IMR-90 (cell line): Measurements from ENCODE around the gene RXFP1. TPM values are rescaled to one million over a fixed set of nuclear protein-coding genes. Genes with fewer than 3 reads are reported as not detected.

Source experiments
- ATAC-seq: fragments of 200-7000 bp; cut with Tn5 transposase; 2 replicates; pipeline ENCODE4 v1.9.1; 2020; ENCODE audit warnings: low read depth, mild to moderate bottlenecking, moderate library complexity
- BruUV-seq: library from RNA; stranded (reverse); fragments of 400-500 nt; replicated peaks from 2 replicates; lab custom pipeline; 2021; lab: Mats Ljungman, UMichigan
- CTCF ChIA-PET: fragments of 300-600 bp; formaldehyde crosslinking; extraction: SDS; loops from one replicate; lab custom pipeline; 2021; ENCODE audit warnings: antibody characterized with exemption; lab: Yijun Ruan, JAX
- POLR2A ChIA-PET: fragments of 300-600 bp; sonication (Branson Sonifier 250); formaldehyde crosslinking; loops from one replicate; lab custom pipeline; 2022; ENCODE audit warnings: antibody characterized with exemption; ENCODE audit not compliant: unreplicated experiment; lab: Charles Lee
- DNase-seq: peaks from one replicate; pipeline ENCODE4 v3.0.0; 2013
- H2AFZ ChIP-seq: replicated peaks from 2 replicates; pipeline ENCODE3; 2013; ENCODE audit warnings: low read length, mild to moderate bottlenecking; ENCODE audit not compliant: poor library complexity
- H2AK5ac ChIP-seq: 2 replicates; pipeline ENCODE4 v1.6.1; 2013; ENCODE audit warnings: low read depth, low read length, inconsistent platforms
- H2AK9ac ChIP-seq: replicated peaks from 2 replicates; pipeline ENCODE3; 2013; ENCODE audit warnings: mild to moderate bottlenecking, low read depth, low read length, moderate library complexity; ENCODE audit not compliant: poor library complexity
- H2BK120ac ChIP-seq: 2 replicates; pipeline ENCODE4 v1.6.1; 2013; ENCODE audit warnings: low read depth, low read length, inconsistent platforms
- H2BK15ac ChIP-seq: 3 replicates; pipeline ENCODE4 v1.6.1; 2013; ENCODE audit warnings: low read depth, low read length, inconsistent platforms
- H2BK20ac ChIP-seq: 2 replicates; pipeline ENCODE4 v1.6.1; 2013; ENCODE audit warnings: low read depth, mild to moderate bottlenecking, inconsistent platforms, low read length, moderate library complexity
- H2BK5ac ChIP-seq: 2 replicates; pipeline ENCODE4 v1.6.1; 2013; ENCODE audit warnings: mild to moderate bottlenecking, low read depth, low read length, inconsistent platforms; ENCODE audit not compliant: poor library complexity, severe bottlenecking
- H3K14ac ChIP-seq: replicated peaks from 2 replicates; pipeline ENCODE4 v1.6.1; 2013; ENCODE audit warnings: low read depth, low read length, inconsistent platforms
- H3K18ac ChIP-seq: 2 replicates; pipeline ENCODE4 v1.6.1; 2013; ENCODE audit warnings: low read depth, low read length, control low read depth
- H3K23ac ChIP-seq: 2 replicates; pipeline ENCODE4 v1.6.1; 2013; ENCODE audit warnings: low read depth, low read length, inconsistent platforms
- H3K27ac ChIP-seq: 2 replicates; pipeline ENCODE4 v1.5.1; 2013; ENCODE audit warnings: mild to moderate bottlenecking, control low read depth, low read length; ENCODE audit not compliant: insufficient read depth
- H3K27me3 ChIP-seq: 2 replicates; pipeline ENCODE4 v1.6.1; 2013; ENCODE audit warnings: low read length; ENCODE audit not compliant: control insufficient read depth, insufficient read depth
- H3K36me3 ChIP-seq: 2 replicates; pipeline ENCODE4 v1.6.1; 2013; ENCODE audit warnings: low read length, mixed read lengths; ENCODE audit not compliant: control insufficient read depth, insufficient read depth
- H3K4ac ChIP-seq: 2 replicates; pipeline ENCODE4 v1.6.1; 2013; ENCODE audit warnings: low read depth, low read length, inconsistent platforms
- H3K4me1 ChIP-seq: 2 replicates; pipeline ENCODE4 v1.6.1; 2013; ENCODE audit warnings: low read length, mixed read lengths; ENCODE audit not compliant: control insufficient read depth, insufficient read depth
- H3K4me2 ChIP-seq: 2 replicates; pipeline ENCODE4 v1.6.1; 2013; ENCODE audit warnings: low read depth, mild to moderate bottlenecking, control low read depth, low read length, moderate library complexity
- H3K4me3 ChIP-seq: 2 replicates; pipeline ENCODE4 v1.5.1; 2013; ENCODE audit warnings: low read depth, mild to moderate bottlenecking, control low read depth, low read length, moderate library complexity; ENCODE audit not compliant: insufficient read depth
- H3K56ac ChIP-seq: 2 replicates; pipeline ENCODE4 v1.6.1; 2013; ENCODE audit warnings: low read length, inconsistent platforms; ENCODE audit not compliant: insufficient read depth; ENCODE audit errors: extremely low read depth
- H3K79me1 ChIP-seq, 2 experiments: 2 replicates each; pipeline ENCODE4 v1.6.1; 2013; ENCODE audit warnings: low read length in 2 of 2, inconsistent platforms in 1 of 2, low read depth in 1 of 2
- H3K9ac ChIP-seq: 2 replicates; pipeline ENCODE4 v1.6.1; 2013; ENCODE audit warnings: low read depth, low read length, control low read depth
- H3K9me1 ChIP-seq: 2 replicates; pipeline ENCODE4 v1.6.1; 2013; ENCODE audit warnings: low read length, inconsistent platforms; ENCODE audit not compliant: insufficient read depth
- H3K9me3 ChIP-seq: 2 replicates; pipeline ENCODE4 v1.6.1; 2013; ENCODE audit warnings: low read length; ENCODE audit not compliant: control insufficient read depth, insufficient read depth
- H4K20me1 ChIP-seq: 2 replicates; pipeline ENCODE4 v1.6.1; 2013; ENCODE audit warnings: low read length, inconsistent platforms; ENCODE audit not compliant: insufficient read depth
- H4K5ac ChIP-seq: 2 replicates; pipeline ENCODE4 v1.6.1; 2013; ENCODE audit warnings: mild to moderate bottlenecking, low read depth, low read length, control low read depth
- H4K8ac ChIP-seq, 2 experiments: 2 replicates each; pipeline ENCODE4 v1.6.1; 2013; ENCODE audit warnings: low read depth in 2 of 2, low read length in 2 of 2, control low read depth in 1 of 2, inconsistent platforms in 1 of 2
- H4K91ac ChIP-seq: 2 replicates; pipeline ENCODE4 v1.6.1; 2013; ENCODE audit warnings: low read depth, low read length, inconsistent platforms; ENCODE audit not compliant: insufficient read depth
- BHLHE40 ChIP-seq: fragments of 150-350 bp; IDR thresholded peaks from 2 replicates; pipeline ENCODE4 v1.6.1; 2016; ENCODE audit warnings: mild to moderate bottlenecking, low read depth, low read length
- CEBPB ChIP-seq: IDR thresholded peaks from 2 replicates; pipeline ENCODE4 v1.6.1; 2012; ENCODE audit warnings: low read depth, low read length, improper control_type of control experiment
- ELK1 ChIP-seq: fragments of 150-350 bp; IDR thresholded peaks from 2 replicates; pipeline ENCODE4 v1.6.1; 2016; ENCODE audit warnings: low read depth, mild to moderate bottlenecking, low read length, moderate library complexity, borderline replicate concordance
- FOS ChIP-seq: fragments of 150-350 bp; IDR thresholded peaks from 2 replicates; pipeline ENCODE4 v1.6.1; 2016; ENCODE audit warnings: low read depth, low read length
- MAFK ChIP-seq: IDR thresholded peaks from 2 replicates; pipeline ENCODE4 v1.6.1; 2012; ENCODE audit warnings: low read depth, low read length, improper control_type of control experiment
- MAZ ChIP-seq: IDR thresholded peaks from 2 replicates; pipeline ENCODE4 v1.6.1; 2012; ENCODE audit warnings: low read depth, mild to moderate bottlenecking, low read length, improper control_type of control experiment, moderate library complexity, borderline replicate concordance
- MXI1 ChIP-seq: IDR thresholded peaks from 2 replicates; pipeline ENCODE4 v1.6.1; 2012; ENCODE audit warnings: low read depth, mild to moderate bottlenecking, low read length, moderate library complexity, borderline replicate concordance
- NFE2L2 ChIP-seq: fragments of 150-350 bp; IDR thresholded peaks from 2 replicates; pipeline ENCODE4 v1.6.1; 2016; ENCODE audit warnings: low read depth, mild to moderate bottlenecking, low read length
- POLR2A ChIP-seq: IDR thresholded peaks from 2 replicates; pipeline ENCODE4 v1.6.1; 2012; ENCODE audit warnings: mild to moderate bottlenecking, low read depth, low read length
- RCOR1 ChIP-seq: IDR thresholded peaks from 2 replicates; pipeline ENCODE4 v1.6.1; 2012; ENCODE audit warnings: mild to moderate bottlenecking, low read length, improper control_type of control experiment; ENCODE audit not compliant: insufficient replicate concordance
- RFX5 ChIP-seq: IDR thresholded peaks from 2 replicates; pipeline ENCODE4 v1.8.0; 2012; ENCODE audit warnings: low read depth, mild to moderate bottlenecking, low read length, moderate library complexity
- WGBS, 2 experiments: methylation state at CpG; one replicate each; pipeline versions ENCODE4 v1.1.5 to v1.1.7; 2013; ENCODE audit warnings: missing lambda C conversion rate in 2 of 2; ENCODE audit not compliant: insufficient read length in 1 of 2; ENCODE audit errors: extremely low coverage in 2 of 2; 5-methylcytosine and 5-hydroxymethylcytosine counted together
- dilution Hi-C: fragments of 300-500 bp; cut with HindIII; formaldehyde crosslinking; loops from one replicate; pipeline ENCODE4 v1.14.3; 2018; ENCODE audit warnings: low sequenced_read_pairs; ENCODE audit not compliant: unreplicated experiment
- in situ Hi-C: fragments of 300-500 bp; cut with MboI; formaldehyde crosslinking; loops from 3 replicates; pipeline ENCODE4 v1.14.3; 2019; ENCODE audit warnings: low sequenced_read_pairs, inconsistent platforms, mixed read lengths
- intact Hi-C: fragments of 100-400 bp; cut with micrococcal nuclease; formaldehyde crosslinking; loops from 2 replicates; pipeline ENCODE4 v1.10.0; 2022
- polyA plus RNA-seq, 3 experiments: library from polyadenylated mRNA; depleted of rRNA; stranded (reverse); fragments of >200 nt; gene quantifications; 2 replicates each; pipeline ENCODE4 v1.2.3, GENCODE V29; 2012; ENCODE audit warnings: low replicate concordance in 1 of 3
- total RNA-seq: library from RNA; depleted of rRNA; stranded (reverse); fragments of >200 nt; gene quantifications from 2 replicates; pipeline ENCODE4 v1.2.3, GENCODE V29; 2012
- TF ChIP-seq, protein P1 (sequence below): conservative IDR thresholded peaks from 2 replicates; pipeline ENCODE4 v1.5.1; 2012; ENCODE audit warnings: mild to moderate bottlenecking, low read depth, low read length, improper control_type of control experiment
- TF ChIP-seq, protein P2 (sequence below): fragments of 150-350 bp; IDR thresholded peaks from 2 replicates; pipeline ENCODE4 v1.6.1; 2017; ENCODE audit warnings: mild to moderate bottlenecking, antibody characterized with exemption, low read length, low read depth

Gene RXFP1
- total and polyA plus RNA-seq, 2 of the 4 experiments (the other 2 are of a cell fraction): not detected

- no peaks in the 10 kb centered on the region for H3K4me1 ChIP-seq
- H3K9ac ChIP-seq: no peak overlapping the region
- H4K8ac ChIP-seq: no peak overlapping the region
- H2BK20ac ChIP-seq: no peak overlapping the region
- no peak overlapping the region for H3K27ac ChIP-seq
- dilution Hi-C loops (no loop called here), in situ Hi-C loops (loop anchor here (25.0 kb wide), 1 partner anchor 638 kb away; no protein-coding TSS in a partner anchor), intact Hi-C loops (loop anchor here (1.0 to 5.0 kb wide), 4 partner anchors 215 to 633 kb away; no protein-coding TSS in a partner anchor)
- no peak overlapping the region for H2AK9ac ChIP-seq
- no peak overlapping the region for H3K4me2 ChIP-seq
- BruUV-seq: no TSS peak
- H3K79me1 ChIP-seq: no peaks in the 10 kb centered on the region
- no peak overlapping the region for H2BK15ac ChIP-seq
- no peak overlapping the region for H2BK5ac ChIP-seq
- no peaks in the 10 kb centered on the region for H3K9me1 ChIP-seq
- no peak for ATAC-seq
- H3K4ac ChIP-seq: no peak overlapping the region
- TF ChIP-seq MXI1 (no peak), RCOR1 (no peak), BHLHE40 (no peak), CEBPB (no peak), POLR2A (no peak), RFX5 (no peak), NFE2L2 (no peak), FOS (no peak), ELK1 (no peak), MAFK (no peak), MAZ (no peak)
- TF ChIP-seq, protein P1, sequence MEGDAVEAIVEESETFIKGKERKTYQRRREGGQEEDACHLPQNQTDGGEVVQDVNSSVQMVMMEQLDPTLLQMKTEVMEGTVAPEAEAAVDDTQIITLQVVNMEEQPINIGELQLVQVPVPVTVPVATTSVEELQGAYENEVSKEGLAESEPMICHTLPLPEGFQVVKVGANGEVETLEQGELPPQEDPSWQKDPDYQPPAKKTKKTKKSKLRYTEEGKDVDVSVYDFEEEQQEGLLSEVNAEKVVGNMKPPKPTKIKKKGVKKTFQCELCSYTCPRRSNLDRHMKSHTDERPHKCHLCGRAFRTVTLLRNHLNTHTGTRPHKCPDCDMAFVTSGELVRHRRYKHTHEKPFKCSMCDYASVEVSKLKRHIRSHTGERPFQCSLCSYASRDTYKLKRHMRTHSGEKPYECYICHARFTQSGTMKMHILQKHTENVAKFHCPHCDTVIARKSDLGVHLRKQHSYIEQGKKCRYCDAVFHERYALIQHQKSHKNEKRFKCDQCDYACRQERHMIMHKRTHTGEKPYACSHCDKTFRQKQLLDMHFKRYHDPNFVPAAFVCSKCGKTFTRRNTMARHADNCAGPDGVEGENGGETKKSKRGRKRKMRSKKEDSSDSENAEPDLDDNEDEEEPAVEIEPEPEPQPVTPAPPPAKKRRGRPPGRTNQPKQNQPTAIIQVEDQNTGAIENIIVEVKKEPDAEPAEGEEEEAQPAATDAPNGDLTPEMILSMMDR: no peak
- TF ChIP-seq, protein P2, sequence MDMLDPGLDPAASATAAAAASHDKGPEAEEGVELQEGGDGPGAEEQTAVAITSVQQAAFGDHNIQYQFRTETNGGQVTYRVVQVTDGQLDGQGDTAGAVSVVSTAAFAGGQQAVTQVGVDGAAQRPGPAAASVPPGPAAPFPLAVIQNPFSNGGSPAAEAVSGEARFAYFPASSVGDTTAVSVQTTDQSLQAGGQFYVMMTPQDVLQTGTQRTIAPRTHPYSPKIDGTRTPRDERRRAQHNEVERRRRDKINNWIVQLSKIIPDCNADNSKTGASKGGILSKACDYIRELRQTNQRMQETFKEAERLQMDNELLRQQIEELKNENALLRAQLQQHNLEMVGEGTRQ: no peak
- H3K4me3 ChIP-seq: no peak overlapping the region
- no CpG with 5 or more reads among the region's 2 CpGs for WGBS, 2 experiments
- no peak overlapping the region for H3K56ac ChIP-seq
- H4K20me1 ChIP-seq: no peaks in the 10 kb centered on the region
- H4K91ac ChIP-seq: no peak overlapping the region
- H3K23ac ChIP-seq: no peak overlapping the region
- POLR2A ChIA-PET: no interaction called here
- H2BK120ac ChIP-seq: no peak overlapping the region
- no peaks in the 10 kb centered on the region for H3K9me3 ChIP-seq
- no peak overlapping the region for H3K14ac ChIP-seq
- H2AFZ ChIP-seq: no peak overlapping the region
- CTCF ChIA-PET: interaction anchor here (0.6 to 2.7 kb wide), 5 partner anchors 30 to 371 kb away, joined by 3 to 11 read pairs (median 3); no protein-coding TSS in a partner anchor
- no peak overlapping the region for H3K18ac ChIP-seq
- no peak overlapping the region for H2AK5ac ChIP-seq
- H3K27me3 ChIP-seq: no peaks in the 10 kb centered on the region; the same call in 1 of the 2 replicates
- H3K36me3 ChIP-seq: no peaks in the 10 kb centered on the region
- H4K5ac ChIP-seq: no peak overlapping the region
- DNase-seq: no peak
These were observed 103.9 kb downstream of the RXFP1 start for GRCh38 chr4:158625544-158625943.
